ENCODE results near the gene FAM209A.

DNA sequence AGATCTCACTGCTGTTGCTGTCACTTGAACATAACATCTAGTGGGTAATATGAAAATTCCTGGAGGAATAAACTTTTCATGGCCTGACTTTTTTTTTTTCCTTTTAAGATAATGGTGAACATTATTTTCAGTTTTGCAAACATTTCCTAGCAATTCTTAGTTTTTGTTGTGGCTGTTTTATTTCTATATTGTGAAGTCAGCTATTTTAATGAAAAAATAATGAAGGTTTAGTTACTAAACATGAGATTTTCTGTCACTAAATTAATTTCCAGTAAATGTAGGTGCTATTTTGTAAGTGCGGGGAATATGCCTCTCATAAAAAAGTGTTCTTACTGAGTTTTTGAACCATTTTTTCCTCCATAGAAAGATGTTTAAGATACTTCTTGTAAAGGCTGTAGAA, 23.4 kb upstream of the FAM209A start:
- no peak for TF ChIP-seq CTCF (conservative IDR thresholded peaks at IDR 0.05; ENCODE audit: low read depth, low read length)
- no peak for TF ChIP-seq EZH2 (IDR thresholded peaks at IDR 0.05; ENCODE audit: borderline replicate concordance, low read depth, low read length, poor library complexity, severe bottlenecking)
